H1 (cell line): ENCODE results near the gene CDH26. TPM values are rescaled to one million over a fixed set of nuclear protein-coding genes. Genes with fewer than 3 reads are reported as not detected.

Experiments
- CTCF ChIA-PET: fragments of 300-600 bp; sonication (Branson Sonifier 250); formaldehyde crosslinking; loops from one replicate; lab custom pipeline; 2021; ENCODE audit not compliant: partially characterized antibody; lab: Charles Lee
- POLR2A ChIA-PET: fragments of 300-600 bp; sonication (Branson Sonifier 250); formaldehyde crosslinking; loops from one replicate; lab custom pipeline; 2021; ENCODE audit warnings: inconsistent platforms; ENCODE audit not compliant: partially characterized antibody; lab: Charles Lee
- DNase-seq, 2 experiments: peaks; one replicate each; pipeline versions ENCODE4 v3.0.0 to v3.0.0-alpha.2; 2010 to 2022; ENCODE audit warnings: low spot score in 2 of 2, low read depth in 1 of 2, mixed read lengths in 1 of 2
- FAIRE-seq: peaks from 2 replicates; lab custom pipeline; 2011; peaks lifted over from hg19 to GRCh38; lab: Jason Lieb, UNC
- H2AFZ ChIP-seq: 2 replicates; pipeline ENCODE4 v1.8.1; 2012; ENCODE audit warnings: low read length, inconsistent platforms
- H2AK5ac ChIP-seq: 2 replicates; pipeline ENCODE4 v1.6.1; 2013; ENCODE audit warnings: low read depth, low read length
- H2BK120ac ChIP-seq: replicated peaks from 2 replicates; pipeline ENCODE3; 2013; ENCODE audit warnings: low read depth, low read length, inconsistent platforms
- H2BK12ac ChIP-seq: 2 replicates; pipeline ENCODE4 v1.6.1; 2013; ENCODE audit warnings: low read depth, low read length
- H2BK15ac ChIP-seq: 2 replicates; pipeline ENCODE4 v1.6.1; 2013; ENCODE audit warnings: low read length
- H2BK20ac ChIP-seq: 2 replicates; pipeline ENCODE4 v1.6.1; 2013; ENCODE audit warnings: low read length
- H2BK5ac ChIP-seq: 2 replicates; pipeline ENCODE4 v1.6.1; 2013; ENCODE audit warnings: low read depth, low read length
- H3K14ac ChIP-seq: 2 replicates; pipeline ENCODE4 v1.6.1; 2013; ENCODE audit warnings: inconsistent platforms; ENCODE audit not compliant: insufficient read length
- H3K18ac ChIP-seq: 2 replicates; pipeline ENCODE4 v1.6.1; 2013; ENCODE audit warnings: low read length; ENCODE audit errors: extremely low read depth
- H3K23ac ChIP-seq: 2 replicates; pipeline ENCODE4 v1.6.1; 2013; ENCODE audit warnings: inconsistent platforms; ENCODE audit not compliant: insufficient read length
- H3K23me2 ChIP-seq: 2 replicates; pipeline ENCODE4 v1.6.1; 2013; ENCODE audit warnings: low read depth, low read length
- H3K27ac ChIP-seq: 2 replicates; pipeline ENCODE4 v1.6.1; 2011; ENCODE audit warnings: low read depth, low read length, inconsistent platforms
- H3K27me3 ChIP-seq, 4 experiments: replicated peaks in 1 of 4; 1 replicate in 1 of 4; 2 replicates in 3 of 4; pipeline versions ENCODE4 v1.6.1 to v1.8.1; 2011 to 2013; ENCODE audit warnings: low read length in 3 of 4, mild to moderate bottlenecking in 3 of 4, inconsistent platforms in 2 of 4, mixed read lengths in 2 of 4, moderate library complexity in 1 of 4; ENCODE audit not compliant: control insufficient read depth in 3 of 4, insufficient read depth in 3 of 4; ENCODE audit errors: extremely low read depth in 1 of 4
- H3K36me3 ChIP-seq, 4 experiments: 2 replicates each; pipeline versions ENCODE4 v1.6.1 to v1.8.1; 2011 to 2013; ENCODE audit warnings: mild to moderate bottlenecking in 4 of 4, low read length in 3 of 4, moderate library complexity in 2 of 4, control low read depth in 1 of 4, inconsistent platforms in 1 of 4; ENCODE audit not compliant: insufficient read depth in 4 of 4, control insufficient read depth in 2 of 4
- H3K4ac ChIP-seq: replicated peaks from 2 replicates; pipeline ENCODE3; 2013; ENCODE audit warnings: low read length, low read depth, mixed read lengths, inconsistent platforms; ENCODE audit not compliant: insufficient read length
- H3K4me1 ChIP-seq, 4 experiments: replicated peaks in 1 of 4; 1 replicate in 1 of 4; 2 replicates in 3 of 4; pipeline versions ENCODE4 v1.6.1 to v1.8.1; 2011 to 2013; ENCODE audit warnings: low read length in 3 of 4, inconsistent platforms in 2 of 4, mixed read lengths in 1 of 4; ENCODE audit not compliant: insufficient read depth in 4 of 4, control insufficient read depth in 3 of 4
- H3K4me2 ChIP-seq, 2 experiments: 2 replicates each; pipeline versions ENCODE4 v1.6.1 to v1.8.1; 2011 to 2013; ENCODE audit warnings: low read depth in 2 of 2, low read length in 2 of 2, control low read depth in 1 of 2, inconsistent platforms in 1 of 2, mild to moderate bottlenecking in 1 of 2; ENCODE audit not compliant: insufficient read depth in 1 of 2
- H3K4me3 ChIP-seq, 4 experiments: fragments of 200-600, 300-600 bp in 1 of 4; sonication (generic), shearing (Covaris generic), sonication (Bioruptor Twin) in 1 of 4; 2 replicates each; pipeline versions ENCODE4 v1.5.1 to v1.8.1; 2011 to 2016; ENCODE audit warnings: low read length in 4 of 4, low read depth in 3 of 4, control low read depth in 2 of 4, inconsistent platforms in 2 of 4, mild to moderate bottlenecking in 2 of 4, mixed read lengths in 1 of 4, moderate library complexity in 1 of 4; ENCODE audit not compliant: insufficient read depth in 2 of 4; ENCODE audit errors: extremely low read depth in 1 of 4
- H3K56ac ChIP-seq: replicated peaks from 2 replicates; pipeline ENCODE3; 2013; ENCODE audit warnings: low read depth, mild to moderate bottlenecking, mixed read lengths, low read length, inconsistent platforms; ENCODE audit not compliant: insufficient read length
- H3K79me1 ChIP-seq: 2 replicates; pipeline ENCODE4 v1.6.1; 2013; ENCODE audit warnings: low read depth, low read length, control low read depth
- H3K79me2 ChIP-seq, 2 experiments: 2 replicates each; pipeline versions ENCODE4 v1.6.1 to v1.8.1; 2012 to 2013; ENCODE audit warnings: low read length in 2 of 2, mild to moderate bottlenecking in 2 of 2, inconsistent platforms in 1 of 2; ENCODE audit not compliant: insufficient read depth in 2 of 2, control insufficient read depth in 1 of 2
- H3K9ac ChIP-seq, 4 experiments: replicated peaks in 1 of 4; 1 replicate in 1 of 4; 2 replicates in 3 of 4; pipeline versions ENCODE4 v1.6.1 to v1.8.1; 2011 to 2013; ENCODE audit warnings: low read depth in 3 of 4, low read length in 3 of 4, control low read depth in 2 of 4, mild to moderate bottlenecking in 2 of 4, moderate library complexity in 2 of 4, inconsistent platforms in 1 of 4; ENCODE audit errors: extremely low read depth in 1 of 4
- H3K9me3 ChIP-seq, 2 experiments: 2 replicates each; pipeline versions ENCODE4 v1.6.1 to v1.8.1; 2012 to 2013; ENCODE audit warnings: mild to moderate bottlenecking in 2 of 2, moderate library complexity in 2 of 2, control low read depth in 1 of 2, inconsistent platforms in 1 of 2, low read depth in 1 of 2, low read length in 1 of 2, mixed read lengths in 1 of 2; ENCODE audit not compliant: insufficient read depth in 2 of 2
- H4K20me1 ChIP-seq, 2 experiments: replicated peaks in 1 of 2; 2 replicates each; pipeline versions ENCODE3 to v1.8.1; 2011 to 2013; ENCODE audit warnings: inconsistent platforms in 2 of 2, low read length in 2 of 2, mild to moderate bottlenecking in 1 of 2; ENCODE audit not compliant: insufficient read depth in 2 of 2, control insufficient read depth in 1 of 2
- H4K5ac ChIP-seq: 2 replicates; pipeline ENCODE4 v1.6.1; 2013; ENCODE audit warnings: low read length, low read depth, mixed read lengths, inconsistent platforms; ENCODE audit not compliant: insufficient read length
- H4K8ac ChIP-seq: 2 replicates; pipeline ENCODE4 v1.8.0; 2013; ENCODE audit warnings: mild to moderate bottlenecking, moderate library complexity, low read length, inconsistent platforms; ENCODE audit not compliant: insufficient read depth; ENCODE audit errors: extremely low read depth
- H4K91ac ChIP-seq: replicated peaks from 2 replicates; pipeline ENCODE3; 2013; ENCODE audit warnings: low read length, mixed read lengths, inconsistent platforms; ENCODE audit not compliant: insufficient read length
- CBX5 ChIP-seq: fragments of 300-800, 300-1000 bp; sonication (generic); IDR thresholded peaks from 2 replicates; pipeline ENCODE4 v1.7.1; 2016; ENCODE audit warnings: antibody characterized with exemption, low read length, low read depth
- CEBPB ChIP-seq: IDR thresholded peaks from 2 replicates; pipeline ENCODE4 v1.6.1; 2012; ENCODE audit warnings: low read depth, low read length
- SIN3A ChIP-seq, 2 experiments: IDR thresholded peaks in 1 of 2; conservative IDR thresholded peaks in 1 of 2; 2 replicates each; pipeline ENCODE4 v1.6.1; 2011 to 2012; ENCODE audit warnings: low read length in 2 of 2, improper control_type of control experiment in 1 of 2, low read depth in 1 of 2, mild to moderate bottlenecking in 1 of 2
- SUZ12 ChIP-seq: fragments of 200-600 bp; sonication (generic); IDR thresholded peaks from 2 replicates; pipeline ENCODE4 v1.6.1; 2012; ENCODE audit warnings: mild to moderate bottlenecking, inconsistent platforms, low read length, moderate library complexity, mixed read lengths
- TAF1 ChIP-seq: IDR thresholded peaks from 2 replicates; pipeline ENCODE4 v1.6.1; 2011; ENCODE audit warnings: mild to moderate bottlenecking, low read depth, low read length
- WGBS, 2 experiments: shearing (Covaris generic) in 1 of 2; methylation state at CpG; one replicate each; pipeline versions ENCODE4 v1.1.6 to v1.1.7; 2013 to 2015; ENCODE audit warnings: low lambda C conversion rate in 2 of 2, mixed read lengths in 2 of 2, inconsistent platforms in 1 of 2, low coverage in 1 of 2, missing lambda C conversion rate in 1 of 2; ENCODE audit not compliant: insufficient replicate concordance in 2 of 2, insufficient coverage in 1 of 2, insufficient read length in 1 of 2; ENCODE audit errors: extremely low coverage in 1 of 2, missing lambda C conversion rate in 1 of 2; 5-methylcytosine and 5-hydroxymethylcytosine counted together
- polyA plus RNA-seq, 7 experiments: library from polyadenylated mRNA; depleted of rRNA in 3 of 7; stranded (reverse) in 5 of 7; unstranded in 2 of 7; fragments of >200 nt in 5 of 7; fragments of 200-250 nt in 2 of 7; gene quantifications; 1 replicate in 5 of 7; 2 replicates in 1 of 7; 4 replicates in 1 of 7; pipeline versions ENCODE4 v1.2.1 to v1.2.3, GENCODE V29; 2011 to 2013; ENCODE audit warnings: missing spikeins in 2 of 7, mixed read lengths in 2 of 7
- total RNA-seq: library from RNA; stranded (reverse); fragmentation: NEBNext Ultra II Directional; extraction: Animal tissue kit (Norgen Biotek cat#: 25700); gene quantifications from 2 replicates; pipeline ENCODE4 v1.2.1, GENCODE V29; 2021

The CDH26 gene
- total and polyA plus RNA-seq, 2 of the 8 experiments (the other 6 are each of a cell fraction or from before 2014, with no cell fraction given) = 1.5 to 1.7 TPM

DNA sequence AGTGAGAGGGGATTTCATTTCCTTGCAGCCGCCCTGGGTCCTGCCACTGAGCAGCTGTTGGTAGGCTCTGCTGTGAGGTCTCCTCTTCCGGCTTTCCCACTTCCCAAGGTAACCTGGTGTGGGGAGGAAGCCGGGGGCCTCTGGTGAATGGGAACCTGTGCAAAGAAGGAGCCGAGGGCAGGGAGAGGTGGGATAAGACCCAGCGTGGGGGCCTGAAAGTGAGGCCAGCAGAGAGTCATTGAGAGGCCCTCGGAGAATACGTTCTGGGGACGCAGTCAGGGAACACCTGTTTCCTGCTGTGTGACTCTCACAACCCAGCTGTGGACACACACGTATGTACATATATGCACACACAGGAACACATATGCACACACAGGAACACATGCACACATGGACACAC lies 100.7 kb downstream of the CDH26 start:
- Histone ChIP-seq H2BK15ac (no peak overlapping the region), H3K9ac (no peak overlapping the region), H3K27ac (no peak overlapping the region), H3K14ac (no peak overlapping the region), H4K20me1 (no peaks in the 10 kb centered on the region), H4K5ac (no peak overlapping the region), H3K4me2 (no peak overlapping the region), H2BK20ac (no peak overlapping the region; the same call in 1 of the 2 replicates), H3K4ac (no peak overlapping the region), H3K4me3 (no peak overlapping the region), H3K18ac (no peak overlapping the region), H3K79me2 (no peaks in the 10 kb centered on the region), H3K36me3 (no peaks in the 10 kb centered on the region), H3K27me3 (no peaks in the 10 kb centered on the region), H4K8ac (peak overlapping the region; percentile 28; the same call in 1 of the 2 replicates), H2BK5ac (no peak overlapping the region), H4K91ac (peak overlapping the region; percentile 11), H3K9me3 (no peaks in the 10 kb centered on the region), H3K23me2 (no peaks in the 10 kb centered on the region), H2AFZ (peak overlapping the region; percentile 85; the same call in 1 of the 2 replicates), H3K23ac (no peak overlapping the region), H3K79me1 (no peaks in the 10 kb centered on the region), H3K4me1 (peaks cover 2 to 11% (median 7%) of the 10 kb centered on the region in 4 experiments; a peak in 6 of 7 replicates), H3K56ac (no peak overlapping the region), H2BK12ac (no peak overlapping the region), H2AK5ac (no peak overlapping the region), H2BK120ac (no peak overlapping the region)
- POLR2A ChIA-PET = no interaction called here
- TF ChIP-seq SIN3A (conservative IDR thresholded peaks at IDR 0.05 in 1 of 2, IDR thresholded peaks at IDR 0.05 in 1 of 2; ENCODE audit: low read depth in 1 of 2, low read length in 2 of 2) (no peak), TAF1 (no peak), CEBPB (no peak), CBX5 (no peak), SUZ12 (no peak)
- CTCF ChIA-PET = interaction anchor here (1.2 to 4.2 kb wide), 13 partner anchors 11 to 423 kb away, joined by 3 to 24 read pairs (median 7); no protein-coding TSS in a partner anchor
- 86% methylated on average over 9 of the region's 9 CpGs; no CpG with 5 or more reads in 1 of the 2 experiments for WGBS, 2 experiments
- no peak for FAIRE-seq
- no peak for DNase-seq
